ENCODE data around the gene FES. TPM values are rescaled to one million over a fixed set of nuclear protein-coding genes. Genes with fewer than 3 reads are reported as not detected.

The FES gene
- total RNA-seq, 1 donor from 2014 or later = 3.2 TPM

GRCh38 chr15:90879730-90880366 lies 4.5 kb upstream of the FES start:
- DNase-seq (ENCODE audit: low read depth) (no peak), FAIRE-seq (no peak)
- Histone ChIP-seq H3K27me3 (ENCODE audit: control insufficient read depth, insufficient read depth, low read length) (no peaks in the 10 kb centered on the region), H3K4me3 (ENCODE audit: low read depth, low read length) (no peak overlapping the region), H3K36me3 (ENCODE audit: control insufficient read depth, insufficient read depth, low read length) (peaks cover 30% of the 10 kb centered on the region)
- no peak for TF ChIP-seq CTCF (IDR thresholded peaks at IDR 0.05; ENCODE audit: insufficient read depth, low read length, severe bottlenecking)

- DNase-seq (ENCODE audit: low read depth) (no peak), FAIRE-seq (no peak)
- TF ChIP-seq CTCF (IDR thresholded peaks at IDR 0.05; ENCODE audit: insufficient read depth, low read length, severe bottlenecking) = no peak
- Histone ChIP-seq H3K27me3 (ENCODE audit: control insufficient read depth, insufficient read depth, low read length) (no peaks in the 10 kb centered on the region), H3K36me3 (ENCODE audit: control insufficient read depth, insufficient read depth, low read length) (peaks cover 28% of the 10 kb centered on the region), H3K4me3 (ENCODE audit: low read depth, low read length) (no peak overlapping the region)
These were observed 3.7 kb upstream of the FES start for GRCh38 chr15:90880381-90881145.

GRCh38 chr15:90881181-90881977 lies 2.9 kb upstream of the FES start:
- no peak for TF ChIP-seq CTCF (IDR thresholded peaks at IDR 0.05; ENCODE audit: insufficient read depth, low read length, severe bottlenecking)
- FAIRE-seq (no peak), DNase-seq (ENCODE audit: low read depth) (no peak)
- peaks cover 27% of the 10 kb centered on the region for H3K36me3 ChIP-seq (ENCODE audit: control insufficient read depth, insufficient read depth, low read length)
- no peaks in the 10 kb centered on the region for H3K27me3 ChIP-seq (ENCODE audit: control insufficient read depth, insufficient read depth, low read length)
- no peak overlapping the region for H3K4me3 ChIP-seq (ENCODE audit: low read depth, low read length)

- H3K36me3 ChIP-seq (ENCODE audit: control insufficient read depth, insufficient read depth, low read length) = peaks cover 26% of the 10 kb centered on the region
- no peak for TF ChIP-seq CTCF (IDR thresholded peaks at IDR 0.05; ENCODE audit: insufficient read depth, low read length, severe bottlenecking)
- DNase-seq (ENCODE audit: low read depth) (no peak), FAIRE-seq (no peak)
- no peaks in the 10 kb centered on the region for H3K27me3 ChIP-seq (ENCODE audit: control insufficient read depth, insufficient read depth, low read length)
- H3K4me3 ChIP-seq (ENCODE audit: low read depth, low read length) = no peak overlapping the region
These were observed 2.2 kb upstream of the FES start for GRCh38 chr15:90881978-90882721.

GRCh38 chr15:90882781-90883525 lies 1.4 kb upstream of the FES start:
- FAIRE-seq (no peak), DNase-seq (ENCODE audit: low read depth) (no peak)
- H3K4me3 ChIP-seq (ENCODE audit: low read depth, low read length) = no peak overlapping the region
- H3K27me3 ChIP-seq (ENCODE audit: control insufficient read depth, insufficient read depth, low read length) = no peaks in the 10 kb centered on the region
- no peak for TF ChIP-seq CTCF (IDR thresholded peaks at IDR 0.05; ENCODE audit: insufficient read depth, low read length, severe bottlenecking)
- H3K36me3 ChIP-seq (ENCODE audit: control insufficient read depth, insufficient read depth, low read length) = peaks cover 24% of the 10 kb centered on the region
